Central memory CD4-positive, alpha-beta T cell (primary cell): ENCODE results near the gene PDE2A.
"Not testable (repeated sequence)": the region's sequence is repeated elsewhere in the genome, so short reads cannot be mapped to it uniquely, and the experiment has no call there.

Source experiments
- DNase-seq: peaks from one replicate; pipeline ENCODE4 v3.0.0; 2022

PDE2A gene

GRCh38 chr11:72573855-72574445 is 100.3 kb downstream of the PDE2A start:
- no peak for DNase-seq

- no peak for DNase-seq
Observed at GRCh38 chr11:72573072-72573854, 101.0 kb downstream of the PDE2A start.

GRCh38 chr11:72572540-72572939 is 101.7 kb downstream of the PDE2A start:
- not testable (repeated sequence) for DNase-seq

- DNase-seq, result no peak
Observed at GRCh38 chr11:72570893-72571661, 103.1 kb downstream of the PDE2A start.

DNA sequence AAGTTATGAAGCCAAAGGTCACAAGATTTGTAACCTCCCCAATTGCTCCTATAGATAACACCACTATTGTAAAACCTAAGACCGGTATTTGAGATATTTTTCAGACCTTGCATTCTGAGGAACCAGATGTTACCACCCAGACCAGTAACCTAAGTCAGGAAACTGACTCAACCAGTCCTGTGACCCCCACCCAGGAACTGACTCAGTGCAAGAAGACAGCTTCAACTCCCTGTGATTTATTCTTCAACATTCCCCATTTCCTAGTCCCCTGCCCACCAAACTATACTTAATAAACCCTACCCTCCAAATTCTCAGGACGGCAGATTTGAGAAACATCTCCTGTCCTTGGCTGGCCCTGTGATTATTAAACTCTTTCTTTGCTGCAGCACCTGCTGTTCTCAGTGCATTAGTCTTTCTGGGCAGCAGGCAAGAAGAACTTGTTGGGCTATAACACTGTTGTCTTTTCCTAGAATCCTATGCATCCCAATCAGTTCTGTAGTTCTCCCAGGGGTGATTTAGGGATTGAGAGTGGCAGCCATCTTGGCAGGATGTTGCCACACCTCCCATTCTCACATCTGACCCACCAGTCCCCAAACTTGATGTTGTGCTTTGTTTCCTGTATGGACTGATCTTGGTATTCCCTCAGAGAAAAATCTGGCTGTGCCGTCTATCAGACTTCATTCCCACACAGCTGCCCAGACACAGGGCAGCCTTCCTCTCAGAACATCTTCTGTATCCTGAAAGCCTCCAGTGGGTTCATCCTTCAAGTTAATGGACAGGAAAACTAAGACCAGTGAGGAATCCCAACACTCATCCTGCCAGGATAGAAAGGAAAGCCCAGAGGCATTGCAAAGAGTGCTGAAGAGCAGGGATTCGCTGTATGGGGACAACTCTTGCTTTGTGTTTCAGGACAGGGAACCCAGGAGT is 104.0 kb downstream of the PDE2A start:
- no peak for DNase-seq

GRCh38 chr11:72568861-72569260 is 105.4 kb downstream of the PDE2A start:
- no peak for DNase-seq

DNA sequence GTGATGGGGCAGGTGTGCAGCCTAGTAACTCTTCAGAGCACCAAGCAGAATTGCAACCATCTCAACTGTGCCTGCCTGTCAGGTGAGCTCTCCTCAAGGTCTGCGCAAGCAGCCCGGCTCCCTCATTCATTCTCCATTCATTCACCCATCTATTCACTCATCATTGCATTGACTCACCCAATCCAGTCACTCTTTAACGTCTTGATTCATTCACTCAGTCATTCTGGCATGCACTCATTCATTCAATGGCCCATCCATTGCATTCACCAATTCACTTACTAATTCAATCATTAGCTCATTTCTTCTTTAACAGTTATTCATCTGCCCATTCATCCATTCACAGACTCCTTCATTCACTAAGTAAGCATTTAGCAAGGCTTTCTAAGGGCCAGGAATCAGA is 111.8 kb downstream of the PDE2A start:
- no peak for DNase-seq

- no peak for DNase-seq
Observed at GRCh38 chr11:72561856-72562255, 112.4 kb downstream of the PDE2A start.

DNA sequence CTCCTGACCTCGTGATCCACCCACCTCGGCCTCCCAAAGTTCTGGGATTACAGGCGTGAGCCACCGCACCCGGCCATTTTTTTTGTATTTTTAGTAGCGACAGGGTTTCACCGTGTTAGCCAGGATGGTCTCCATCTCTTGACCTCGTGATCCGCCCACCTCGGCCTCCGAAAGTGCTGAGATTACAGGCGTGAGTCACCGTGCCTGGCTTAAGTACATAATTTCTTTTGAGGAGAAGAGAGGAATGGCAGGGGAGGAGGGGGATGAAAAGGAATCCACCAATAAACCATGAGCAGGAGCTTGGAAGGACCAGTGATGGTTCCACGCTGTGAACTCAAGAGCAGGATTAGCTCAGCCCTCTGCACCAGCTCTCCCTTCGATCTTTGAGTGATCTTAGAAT is 113.4 kb downstream of the PDE2A start:
- not testable (repeated sequence) for DNase-seq

- no peak for DNase-seq
Observed at GRCh38 chr11:72556433-72556832, 117.8 kb downstream of the PDE2A start.

DNA sequence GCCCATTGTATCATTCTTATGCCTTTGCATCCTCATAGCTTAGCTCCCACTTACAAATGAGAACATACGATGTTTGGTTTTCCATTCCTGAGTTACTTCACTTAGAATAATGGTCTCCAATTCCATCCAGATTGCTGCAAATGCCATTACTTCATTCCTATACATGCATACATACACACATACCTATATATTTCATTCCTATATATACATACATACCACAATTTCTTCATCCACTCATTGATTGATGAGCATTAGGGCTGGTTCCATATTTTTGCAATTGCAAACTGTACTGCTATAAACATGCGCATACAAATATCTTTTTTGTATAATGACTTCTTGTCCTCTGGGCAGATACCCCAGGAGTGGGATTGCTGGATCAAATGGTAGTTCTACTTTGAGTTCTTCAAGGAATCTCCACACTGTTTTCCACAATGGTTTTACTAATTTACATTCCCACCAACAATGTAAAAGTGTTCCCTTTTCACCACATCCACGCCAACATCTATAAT is 119.2 kb downstream of the PDE2A start:
- not testable (repeated sequence) for DNase-seq

DNA sequence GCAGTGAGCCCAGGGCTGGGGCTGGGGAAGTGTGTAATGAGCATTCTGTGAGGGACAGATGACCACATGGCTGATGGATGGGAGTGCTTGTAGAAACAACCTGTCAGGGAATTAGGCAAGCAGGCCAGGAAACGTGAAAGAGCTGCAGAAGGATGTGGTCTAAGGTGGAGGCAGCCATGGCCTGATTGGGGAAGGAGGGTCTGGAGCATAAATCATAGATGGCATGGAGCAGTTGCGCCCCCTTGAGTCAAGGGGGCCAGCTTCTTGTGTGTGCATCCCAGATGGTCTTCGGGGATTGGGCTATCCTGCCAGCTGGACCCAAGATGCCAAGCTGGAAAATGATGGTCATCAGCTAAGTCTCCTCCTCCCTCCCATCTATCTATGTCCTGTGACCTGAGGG is 120.5 kb downstream of the PDE2A start:
- DNase-seq, result peak; percentile 9

- DNase-seq, result no peak
Observed at GRCh38 chr11:72552399-72552910, 121.8 kb downstream of the PDE2A start.

GRCh38 chr11:72551571-72551970 is 122.7 kb downstream of the PDE2A start:
- DNase-seq, result no peak

DNA sequence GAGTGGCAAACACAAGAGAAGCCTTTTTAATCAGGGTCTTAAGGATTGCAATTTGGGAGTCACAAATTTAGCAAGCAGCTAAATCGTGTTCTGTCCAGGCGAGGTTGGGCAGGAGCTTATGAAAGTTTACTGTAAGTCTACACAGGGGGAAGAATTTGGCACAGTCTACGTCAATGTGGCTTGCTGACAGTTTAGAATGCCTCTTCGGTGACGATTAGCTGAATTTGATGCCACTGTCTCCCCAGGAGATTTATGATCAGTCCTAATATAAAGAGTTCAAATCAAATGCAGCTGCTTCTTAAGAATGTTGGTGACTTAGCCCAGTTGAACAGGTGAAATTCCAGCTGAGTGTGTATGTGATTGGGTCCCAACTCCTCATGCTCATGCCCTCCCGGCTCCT is 125.8 kb downstream of the PDE2A start:
- no peak for DNase-seq

DNA sequence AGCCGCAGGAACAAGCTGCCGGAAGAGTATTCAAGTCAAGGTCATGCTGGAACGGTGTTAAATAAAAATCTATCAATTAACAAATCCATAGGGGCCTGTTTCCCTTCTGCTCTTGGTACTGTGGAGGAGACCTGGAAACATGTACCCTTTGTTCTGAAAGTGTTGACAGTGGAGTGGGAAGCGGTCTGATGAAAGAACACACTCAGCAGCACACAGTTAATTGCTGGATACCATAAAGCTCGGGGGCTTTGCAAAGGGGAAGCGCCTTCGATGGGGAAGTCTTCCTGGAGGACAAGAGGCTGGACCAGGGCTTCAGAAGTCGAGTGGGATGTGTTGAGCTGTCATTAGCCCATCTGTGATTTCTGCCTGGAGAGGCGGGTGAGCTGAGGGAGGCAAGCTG is 127.4 kb downstream of the PDE2A start:
- DNase-seq, result no peak

DNA sequence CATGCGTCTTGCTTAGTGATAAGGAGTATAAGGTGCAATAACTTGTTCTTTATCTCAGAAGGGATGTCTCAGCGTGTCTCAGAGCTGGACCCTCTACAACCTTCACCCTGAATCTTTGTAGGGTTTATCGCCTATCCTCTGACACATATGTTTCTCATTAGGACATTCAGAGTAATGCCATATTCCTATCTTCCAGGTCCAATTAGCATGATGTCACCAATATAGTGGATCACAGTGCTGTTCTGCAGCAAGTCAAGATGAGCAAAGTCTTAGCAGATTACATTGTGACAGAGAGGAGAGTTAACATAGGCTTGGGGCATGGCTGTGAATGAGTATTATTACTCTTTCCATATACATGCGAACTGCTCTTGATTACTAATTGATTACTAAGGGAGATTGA is 129.6 kb downstream of the PDE2A start:
- DNase-seq, result no peak

DNA sequence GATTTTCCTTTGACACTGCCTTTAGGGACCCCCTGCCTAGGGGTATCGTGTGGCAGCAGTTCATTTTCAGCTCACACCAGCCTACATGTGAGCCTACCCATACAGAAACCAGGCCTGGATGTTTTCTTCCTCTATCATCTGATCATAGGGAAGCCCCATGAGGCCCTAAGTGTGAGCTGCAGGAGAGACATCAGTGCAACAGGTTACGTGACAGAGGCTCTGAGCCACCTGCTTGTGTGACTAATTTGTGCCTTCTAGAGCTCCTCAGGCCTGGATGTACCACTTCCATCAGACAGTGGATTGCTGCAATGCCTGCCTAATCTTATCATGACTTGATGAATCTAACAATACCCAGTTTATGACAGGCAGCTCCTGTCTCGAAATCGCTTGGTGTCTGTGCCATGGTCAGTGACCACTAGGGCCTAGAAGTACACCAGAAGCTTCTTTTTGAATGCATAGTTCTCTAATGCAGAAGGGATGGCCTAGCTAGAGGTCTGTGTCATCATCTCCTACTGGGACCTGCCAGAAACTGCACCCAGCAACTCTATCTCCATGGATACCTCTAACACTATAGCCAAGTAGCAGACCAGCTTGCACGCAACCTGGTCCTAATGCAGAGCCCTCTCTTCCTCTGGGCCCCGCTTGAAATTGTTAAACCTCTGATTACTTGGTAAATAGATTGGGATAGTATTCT is 130.2 kb downstream of the PDE2A start:
- no peak for DNase-seq

GRCh38 chr11:72541257-72541974 is 132.8 kb downstream of the PDE2A start:
- DNase-seq, result no peak

DNA sequence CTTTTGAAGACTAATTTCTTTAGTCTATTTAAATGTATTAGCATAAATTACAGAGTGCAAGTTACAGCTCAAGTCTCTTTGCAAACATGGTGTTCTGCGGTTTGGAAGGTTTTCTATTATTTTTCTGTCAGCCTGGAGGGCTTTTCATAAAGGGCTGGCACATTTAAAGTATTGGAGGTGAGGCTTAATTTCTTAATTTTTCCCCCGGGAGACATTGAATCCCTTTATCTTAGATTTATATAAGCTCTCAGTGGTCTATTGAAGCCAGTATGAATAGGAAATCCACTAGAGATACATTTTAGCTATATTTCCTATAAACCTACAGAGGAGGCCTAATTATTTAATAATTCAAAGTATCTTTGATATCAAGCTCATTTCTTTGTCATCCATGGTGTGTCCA is 137.2 kb downstream of the PDE2A start:
- no peak for DNase-seq

DNA sequence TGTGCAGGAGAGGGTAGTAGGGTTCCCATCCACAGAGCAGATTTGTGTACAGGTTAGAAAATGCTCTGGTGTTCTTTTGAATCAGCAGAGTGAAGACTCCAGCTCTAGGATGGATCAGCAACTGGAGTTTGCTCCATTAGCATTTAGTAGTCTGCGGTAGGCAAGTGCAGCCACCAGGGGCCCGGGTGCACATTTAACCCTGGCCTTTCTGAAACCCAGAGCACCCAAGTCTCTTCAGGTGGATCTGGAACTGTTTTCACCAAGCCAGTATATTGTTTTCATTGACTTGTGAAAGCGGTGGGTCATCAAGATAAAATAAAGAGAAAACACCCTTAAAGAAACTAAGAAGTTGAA is 139.1 kb downstream of the PDE2A start:
- DNase-seq, result no peak
